GM18508 (cell line): ENCODE data around the gene SIGLEC9.
"Not testable (repeated sequence)": the region's sequence is repeated elsewhere in the genome, so short reads cannot be mapped to it uniquely, and the experiment has no call there.

Experiments
- ATAC-seq: cut with Tn5 transposase; IDR thresholded peaks from one replicate; pipeline ENCODE4 v1.9.1; 2021; ENCODE audit warnings: moderate number of reproducible peaks; ENCODE audit not compliant: insufficient read depth, unreplicated experiment

Gene SIGLEC9

DNA sequence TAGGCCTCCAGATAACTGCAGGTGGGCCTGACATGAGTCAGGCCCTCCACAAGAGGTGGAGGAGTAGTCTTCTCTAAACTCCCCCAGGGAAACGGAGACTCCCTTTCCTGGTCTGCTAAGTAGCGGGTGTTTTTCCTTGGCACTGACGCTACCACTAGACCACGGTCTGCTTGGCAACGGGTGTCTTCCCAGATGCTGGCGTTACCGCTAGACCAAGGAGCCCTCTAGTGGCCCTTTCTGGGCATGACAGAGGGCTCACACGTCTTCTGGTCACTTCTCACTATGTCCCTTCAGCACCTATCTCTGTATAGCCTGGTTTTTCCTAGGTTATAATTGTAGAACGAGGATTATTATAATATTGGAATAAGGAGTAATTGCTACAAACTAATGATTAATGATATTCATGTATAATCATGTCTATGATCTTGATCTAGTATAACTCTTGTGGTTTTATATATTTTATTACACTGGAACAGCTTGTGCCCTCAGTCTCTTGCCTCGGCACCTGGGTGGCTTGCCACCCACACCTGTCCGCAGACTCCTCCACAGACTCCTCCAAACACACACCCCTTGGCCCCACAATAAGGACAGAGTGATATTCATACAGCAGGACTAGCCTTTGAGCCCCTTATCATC lies 44.7 kb downstream of the SIGLEC9 start:
- not testable (repeated sequence) for ATAC-seq

DNA sequence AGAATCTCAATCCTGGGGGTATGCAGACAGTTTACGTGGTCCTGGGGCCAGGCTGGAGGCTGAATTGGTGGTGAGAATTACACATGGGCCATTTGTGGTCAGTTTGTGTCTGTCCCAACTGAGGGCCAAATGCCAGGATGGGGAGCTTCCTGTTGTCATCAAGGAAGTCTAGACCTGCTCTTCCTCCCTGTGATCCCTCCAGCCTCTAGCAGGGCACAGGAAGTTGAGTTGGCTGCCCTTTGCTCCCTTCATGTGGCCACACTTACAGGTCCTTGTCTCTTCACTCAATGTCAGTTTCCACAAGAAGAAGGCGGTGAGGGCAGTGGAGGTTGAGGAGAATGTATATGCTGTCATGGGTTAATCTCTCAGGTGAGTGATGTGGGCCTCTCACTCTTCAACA lies 47.5 kb downstream of the SIGLEC9 start:
- ATAC-seq: no peak

DNA sequence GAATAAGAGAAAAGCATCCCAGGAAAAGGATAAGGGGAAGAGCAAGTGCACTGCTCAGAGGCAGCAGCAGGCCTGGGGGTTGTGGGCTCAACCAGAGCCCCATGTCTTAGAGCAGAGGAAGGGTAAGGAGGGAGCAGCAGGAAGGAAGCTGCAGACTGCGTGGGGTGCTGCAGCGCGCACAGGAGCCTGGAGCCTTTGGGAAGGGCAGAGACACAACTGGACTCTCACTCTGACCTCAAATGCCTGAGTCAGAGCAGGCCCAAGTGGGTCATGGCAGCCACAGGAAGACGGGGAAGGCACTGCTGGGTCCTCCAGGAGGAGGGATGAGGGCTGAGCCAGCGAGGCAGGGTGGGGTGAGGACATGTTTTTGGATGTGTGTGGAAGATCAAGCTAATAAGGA lies 49.0 kb downstream of the SIGLEC9 start:
- no peak for ATAC-seq

DNA sequence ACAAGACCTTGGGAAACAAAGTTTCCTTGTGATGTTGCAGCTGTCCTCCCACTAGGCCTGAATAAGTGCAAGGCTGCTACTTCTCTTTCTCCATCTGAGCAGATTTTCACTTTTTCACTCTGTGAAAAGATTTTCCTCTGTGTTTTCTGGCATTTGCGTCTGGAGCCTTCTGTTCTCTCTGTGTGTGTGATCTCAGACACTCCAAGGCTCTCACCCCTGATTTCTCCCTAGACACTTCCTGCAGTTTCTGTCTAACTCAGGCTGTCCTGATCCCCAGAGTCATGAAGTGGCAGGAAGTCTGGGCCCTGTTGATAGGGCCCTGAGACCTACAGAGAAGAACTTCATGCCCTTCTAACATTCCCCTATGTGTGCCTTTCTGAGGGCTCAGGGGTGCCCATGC lies 54.5 kb downstream of the SIGLEC9 start:
- ATAC-seq: no peak
